ENCODE measurements around the gene HECW1. TPM values are rescaled to one million over a fixed set of nuclear protein-coding genes. Genes with fewer than 3 reads are reported as not detected.

HECW1 gene
- total RNA-seq, 3 donors from 2014 or later = 0.76 to 1.6 (median 1.2) TPM

DNA sequence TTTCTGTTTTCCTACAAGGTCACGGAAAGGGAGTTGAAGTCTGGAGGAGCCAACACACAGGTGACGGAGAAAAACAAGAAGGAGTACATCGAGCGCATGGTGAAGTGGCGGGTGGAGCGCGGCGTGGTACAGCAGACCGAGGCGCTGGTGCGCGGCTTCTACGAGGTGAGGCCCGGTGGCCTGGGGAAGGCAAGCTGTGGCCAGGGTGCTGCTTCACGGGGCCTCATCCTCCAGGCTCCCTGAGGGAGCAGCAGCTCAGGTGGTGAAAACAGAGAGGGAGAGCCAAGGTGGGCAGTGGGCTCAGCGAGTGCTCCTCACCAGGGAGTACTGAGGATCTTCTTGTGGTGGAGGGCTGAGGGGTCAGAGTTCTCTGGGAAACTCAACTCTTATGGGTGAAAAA lies 438.0 kb downstream of the HECW1 start:
- no peaks in the 10 kb centered on the region for H3K4me1 ChIP-seq (ENCODE audit: low read depth)
- intact Hi-C loops (cut with DNase I, micrococcal nuclease) = no loop called here

DNA sequence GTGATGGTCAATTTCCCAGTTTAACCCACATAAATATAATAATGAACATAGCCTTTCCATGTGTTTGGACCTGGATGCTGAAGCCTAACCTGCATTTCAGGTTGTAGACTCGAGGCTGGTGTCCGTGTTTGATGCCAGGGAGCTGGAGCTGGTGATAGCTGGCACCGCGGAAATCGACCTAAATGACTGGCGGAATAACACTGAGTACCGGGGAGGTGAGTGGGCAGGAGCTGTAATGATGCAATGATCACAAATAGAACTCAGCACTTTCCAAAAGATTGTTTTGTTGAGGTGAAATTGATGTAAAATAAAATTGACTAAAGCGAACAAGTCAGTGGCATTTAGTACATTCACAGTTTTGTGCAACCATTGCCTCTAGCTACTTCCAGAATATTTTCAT lies 439.7 kb downstream of the HECW1 start:
- Histone ChIP-seq H3K36me3 (ENCODE audit: low read depth) (no peaks in the 10 kb centered on the region), H3K4me1 (ENCODE audit: low read depth) (no peaks in the 10 kb centered on the region), H3K9me3 (no peaks in the 10 kb centered on the region), H3K4me3 (no peak overlapping the region)
- TF ChIP-seq, protein P1, sequence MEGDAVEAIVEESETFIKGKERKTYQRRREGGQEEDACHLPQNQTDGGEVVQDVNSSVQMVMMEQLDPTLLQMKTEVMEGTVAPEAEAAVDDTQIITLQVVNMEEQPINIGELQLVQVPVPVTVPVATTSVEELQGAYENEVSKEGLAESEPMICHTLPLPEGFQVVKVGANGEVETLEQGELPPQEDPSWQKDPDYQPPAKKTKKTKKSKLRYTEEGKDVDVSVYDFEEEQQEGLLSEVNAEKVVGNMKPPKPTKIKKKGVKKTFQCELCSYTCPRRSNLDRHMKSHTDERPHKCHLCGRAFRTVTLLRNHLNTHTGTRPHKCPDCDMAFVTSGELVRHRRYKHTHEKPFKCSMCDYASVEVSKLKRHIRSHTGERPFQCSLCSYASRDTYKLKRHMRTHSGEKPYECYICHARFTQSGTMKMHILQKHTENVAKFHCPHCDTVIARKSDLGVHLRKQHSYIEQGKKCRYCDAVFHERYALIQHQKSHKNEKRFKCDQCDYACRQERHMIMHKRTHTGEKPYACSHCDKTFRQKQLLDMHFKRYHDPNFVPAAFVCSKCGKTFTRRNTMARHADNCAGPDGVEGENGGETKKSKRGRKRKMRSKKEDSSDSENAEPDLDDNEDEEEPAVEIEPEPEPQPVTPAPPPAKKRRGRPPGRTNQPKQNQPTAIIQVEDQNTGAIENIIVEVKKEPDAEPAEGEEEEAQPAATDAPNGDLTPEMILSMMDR (IDR thresholded peaks at IDR 0.05) = no peak
- ATAC-seq (no peak), DNase-seq (no peak)
- intact Hi-C loops (cut with DNase I, micrococcal nuclease) = no loop called here

More for the DNA sequence above, 438.0 kb downstream of the HECW1 start:
- no peak for DNase-seq
- no peaks in the 10 kb centered on the region for H3K36me3 ChIP-seq (ENCODE audit: low read depth)
- no peaks in the 10 kb centered on the region for H3K9me3 ChIP-seq
- H3K4me3 ChIP-seq = no peak overlapping the region
- no peak for ATAC-seq
- TF ChIP-seq, protein P1 (IDR thresholded peaks at IDR 0.05) = no peak

DNA sequence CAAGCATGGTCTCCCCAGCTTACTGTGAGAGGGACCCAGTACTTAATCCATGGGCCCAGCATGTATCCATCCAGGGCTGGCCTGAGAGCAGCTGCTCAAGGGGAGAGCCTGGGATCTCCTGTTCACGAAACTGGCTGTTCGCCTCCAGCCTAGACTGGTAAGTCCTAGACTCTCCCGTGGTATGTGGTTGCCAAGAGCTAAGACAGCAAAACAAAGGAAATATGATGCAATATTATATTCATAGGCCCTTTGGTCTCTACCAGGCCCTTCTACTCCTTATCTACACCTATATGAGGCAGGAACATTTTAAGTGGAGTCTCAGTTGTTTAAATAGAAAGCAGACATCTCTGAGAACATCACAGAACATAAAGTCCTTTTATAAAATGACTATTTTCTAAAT lies 441.6 kb downstream of the HECW1 start:
- H3K4me3 ChIP-seq = no peak overlapping the region
- H3K36me3 ChIP-seq (ENCODE audit: low read depth) = no peaks in the 10 kb centered on the region
- ATAC-seq (peak; percentile 10), DNase-seq (no peak)
- TF ChIP-seq, protein P1 (IDR thresholded peaks at IDR 0.05) = no peak
- no peaks in the 10 kb centered on the region for H3K9me3 ChIP-seq
- H3K4me1 ChIP-seq (ENCODE audit: low read depth) = no peaks in the 10 kb centered on the region
- intact Hi-C loops (cut with DNase I, micrococcal nuclease) = no loop called here

DNA sequence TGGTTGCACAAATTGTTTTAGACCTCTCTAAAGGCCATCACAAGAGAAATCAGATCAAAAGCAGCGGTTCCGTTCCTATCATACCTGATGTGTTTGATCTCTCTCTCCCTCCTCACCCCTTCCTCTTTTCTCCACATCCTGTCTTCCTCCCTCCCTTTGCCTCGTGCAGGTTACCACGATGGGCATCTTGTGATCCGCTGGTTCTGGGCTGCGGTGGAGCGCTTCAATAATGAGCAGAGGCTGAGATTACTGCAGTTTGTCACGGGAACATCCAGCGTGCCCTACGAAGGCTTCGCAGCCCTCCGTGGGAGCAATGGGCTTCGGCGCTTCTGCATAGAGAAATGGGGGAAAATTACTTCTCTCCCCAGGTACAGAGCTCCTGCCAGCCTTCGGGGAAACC lies 442.0 kb downstream of the HECW1 start:
- ATAC-seq (no peak), DNase-seq (no peak)
- Histone ChIP-seq H3K9me3 (no peaks in the 10 kb centered on the region), H3K4me1 (ENCODE audit: low read depth) (no peaks in the 10 kb centered on the region), H3K36me3 (ENCODE audit: low read depth) (no peaks in the 10 kb centered on the region), H3K4me3 (no peak overlapping the region)
- intact Hi-C loops (cut with DNase I, micrococcal nuclease) = no loop called here
- TF ChIP-seq, protein P1 (IDR thresholded peaks at IDR 0.05) = no peak

DNA sequence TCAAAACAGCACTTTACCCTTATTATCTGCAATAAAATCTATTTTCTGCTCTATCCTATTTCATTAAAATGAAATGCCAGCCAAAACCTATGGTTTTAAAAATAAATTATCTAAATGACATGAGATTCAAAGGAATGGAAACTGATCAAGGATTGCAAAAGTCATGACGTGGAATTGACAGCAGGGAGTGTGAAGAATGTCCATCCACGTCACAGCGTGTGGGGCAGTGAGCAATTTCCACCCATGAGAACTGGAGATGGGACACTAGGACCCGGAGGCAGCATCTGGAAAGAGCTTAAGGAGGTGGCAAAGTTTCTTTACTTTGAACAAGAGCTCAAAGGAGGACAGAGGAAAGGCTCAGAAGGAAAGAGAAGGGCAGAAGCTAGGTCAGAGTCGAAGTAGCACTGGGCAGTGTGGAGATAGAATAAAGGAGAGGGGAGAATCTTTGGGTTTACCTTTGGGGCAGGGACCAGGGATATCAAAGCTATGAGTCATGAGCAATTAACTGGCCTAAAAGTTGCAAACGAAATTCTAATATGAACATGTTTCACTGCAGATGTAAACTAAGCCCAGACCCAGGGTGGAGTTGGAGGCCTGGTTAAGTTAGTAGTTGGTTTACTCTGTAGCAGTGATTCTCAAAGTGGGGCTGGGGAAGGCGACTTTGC lies 445.5 kb downstream of the HECW1 start:
- ATAC-seq = no peak
- no peak for DNase-seq
- Histone ChIP-seq H3K9me3 (no peaks in the 10 kb centered on the region), H3K4me1 (ENCODE audit: low read depth) (no peaks in the 10 kb centered on the region), H3K4me3 (no peak overlapping the region), H3K36me3 (ENCODE audit: low read depth) (no peaks in the 10 kb centered on the region)
- TF ChIP-seq, protein P1 (IDR thresholded peaks at IDR 0.05) = no peak
- intact Hi-C loops (cut with DNase I, micrococcal nuclease) = no loop called here
